Spinal cord (tissue), 10 donors: ENCODE data around the gene TIMP3. TPM values are rescaled to one million over a fixed set of nuclear protein-coding genes. Genes with fewer than 3 reads are reported as not detected.

Experiments used
- DNase-seq, 6 donors: peaks; one replicate each; pipeline versions ENCODE4 v3.0.0 to v3.0.0-alpha.2; 2013 to 2015; ENCODE audit warnings: low spot score in 6 of 6, low read depth in 4 of 6
- H3K27ac ChIP-seq: one replicate; pipeline ENCODE4 v1.5.1; 2013; ENCODE audit warnings: low read depth, low read length, control low read depth
- H3K27me3 ChIP-seq: one replicate; pipeline ENCODE4 v1.6.1; 2013; ENCODE audit warnings: low read length; ENCODE audit not compliant: control insufficient read depth, insufficient read depth
- H3K36me3 ChIP-seq: one replicate; pipeline ENCODE4 v1.6.1; 2013; ENCODE audit warnings: low read length; ENCODE audit not compliant: control insufficient read depth, insufficient read depth
- H3K4me1 ChIP-seq: one replicate; pipeline ENCODE4 v1.6.1; 2013; ENCODE audit warnings: low read length; ENCODE audit not compliant: control insufficient read depth, insufficient read depth
- H3K4me3 ChIP-seq: one replicate; pipeline ENCODE4 v1.5.1; 2013; ENCODE audit warnings: low read depth, low read length, control low read depth
- H3K9me3 ChIP-seq: one replicate; pipeline ENCODE4 v1.6.1; 2013; ENCODE audit warnings: low read length; ENCODE audit not compliant: control insufficient read depth, insufficient read depth
- WGBS: methylation state at CpG from one replicate; pipeline ENCODE4 v1.1.5; 2013; ENCODE audit warnings: missing lambda C conversion rate; ENCODE audit not compliant: insufficient coverage; 5-methylcytosine and 5-hydroxymethylcytosine counted together
- polyA plus RNA-seq, 2 donors: library from polyadenylated mRNA; unstranded; fragments of 120-200 nt; gene quantifications; one replicate each; pipeline ENCODE4 v1.2.1, GENCODE V29; 2013; ENCODE audit not compliant: insufficient read length in 2 of 2
- total RNA-seq, 2 donors: library from RNA; depleted of rRNA in 1 of 2; stranded (reverse); fragments of 120-200 nt in 1 of 2; fragments of >200 nt in 1 of 2; gene quantifications; one replicate each; pipeline versions ENCODE4 v1.2.3 to v1.2.4, GENCODE V29; 2013 to 2014
- donor health status: healthy.

Gene TIMP3
- total and polyA plus RNA-seq, 4 donors, result 182 to 353 (median 229) TPM

- WGBS, result 90% methylated on average over 2 of the region's 7 CpGs
- Histone ChIP-seq H3K4me1 (peaks cover 13% of the 10 kb centered on the region), H3K4me3 (no peak overlapping the region), H3K27me3 (no peaks in the 10 kb centered on the region), H3K36me3 (no peaks in the 10 kb centered on the region), H3K27ac (no peak overlapping the region), H3K9me3 (no peaks in the 10 kb centered on the region)
- DNase-seq, result no peak
Measured at GRCh38 chr22:32880505-32880892, 79.0 kb downstream of the TIMP3 start.

GRCh38 chr22:32880893-32881596, 79.5 kb downstream of the TIMP3 start:
- H3K9me3 ChIP-seq, result no peaks in the 10 kb centered on the region
- WGBS, result 24% methylated on average over 17 of the region's 20 CpGs
- peak in 4 of 6 donors; percentile 24 to 93 (median 57) for DNase-seq
- no peak overlapping the region for H3K27ac ChIP-seq
- H3K4me1 ChIP-seq, result peaks cover 13% of the 10 kb centered on the region
- H3K36me3 ChIP-seq, result no peaks in the 10 kb centered on the region
- H3K27me3 ChIP-seq, result no peaks in the 10 kb centered on the region
- no peak overlapping the region for H3K4me3 ChIP-seq

GRCh38 chr22:32882360-32882755, 80.9 kb downstream of the TIMP3 start:
- H3K4me3 ChIP-seq, result no peak overlapping the region
- H3K36me3 ChIP-seq, result no peaks in the 10 kb centered on the region
- WGBS, result no CpG with 5 or more reads among the region's 4 CpGs
- H3K4me1 ChIP-seq, result peaks cover 13% of the 10 kb centered on the region
- DNase-seq, result no peak
- H3K27me3 ChIP-seq, result no peaks in the 10 kb centered on the region
- no peaks in the 10 kb centered on the region for H3K9me3 ChIP-seq
- H3K27ac ChIP-seq, result no peak overlapping the region

GRCh38 chr22:32882774-32883530, 81.4 kb downstream of the TIMP3 start:
- no peaks in the 10 kb centered on the region for H3K9me3 ChIP-seq
- no peak overlapping the region for H3K27ac ChIP-seq
- WGBS, result 40% methylated on average over 1 of the region's 6 CpGs
- H3K27me3 ChIP-seq, result no peaks in the 10 kb centered on the region
- H3K4me3 ChIP-seq, result no peak overlapping the region
- DNase-seq, result peak in 1 of 6 donors; percentile 49
- H3K36me3 ChIP-seq, result no peaks in the 10 kb centered on the region
- H3K4me1 ChIP-seq, result peaks cover 13% of the 10 kb centered on the region

GRCh38 chr22:32887324-32887980, 85.9 kb downstream of the TIMP3 start:
- H3K4me1 ChIP-seq, result no peaks in the 10 kb centered on the region
- peak in 1 of 6 donors; percentile 62 for DNase-seq
- no peak overlapping the region for H3K27ac ChIP-seq
- WGBS, result 100% methylated on average over 2 of the region's 7 CpGs
- no peaks in the 10 kb centered on the region for H3K9me3 ChIP-seq
- H3K4me3 ChIP-seq, result no peak overlapping the region
- no peaks in the 10 kb centered on the region for H3K36me3 ChIP-seq
- H3K27me3 ChIP-seq, result no peaks in the 10 kb centered on the region

- H3K9me3 ChIP-seq, result no peaks in the 10 kb centered on the region
- H3K4me3 ChIP-seq, result no peak overlapping the region
- H3K4me1 ChIP-seq, result no peaks in the 10 kb centered on the region
- H3K36me3 ChIP-seq, result no peaks in the 10 kb centered on the region
- 71% methylated on average over 1 of the region's 3 CpGs for WGBS
- no peak overlapping the region for H3K27ac ChIP-seq
- H3K27me3 ChIP-seq, result no peaks in the 10 kb centered on the region
- DNase-seq, result no peak
Measured at GRCh38 chr22:32888976-32889375, 87.5 kb downstream of the TIMP3 start.

- no peaks in the 10 kb centered on the region for H3K27me3 ChIP-seq
- H3K4me3 ChIP-seq, result no peak overlapping the region
- H3K36me3 ChIP-seq, result no peaks in the 10 kb centered on the region
- peaks cover 3% of the 10 kb centered on the region for H3K4me1 ChIP-seq
- no peak overlapping the region for H3K27ac ChIP-seq
- 92% methylated on average over 6 of the region's 7 CpGs for WGBS
- no peaks in the 10 kb centered on the region for H3K9me3 ChIP-seq
- DNase-seq, result no peak
Measured at GRCh38 chr22:32896891-32897290, 95.4 kb downstream of the TIMP3 start.

GRCh38 chr22:32897400-32897799, 95.9 kb downstream of the TIMP3 start:
- WGBS, result 75% methylated on average over 3 of the region's 5 CpGs
- no peak overlapping the region for H3K27ac ChIP-seq
- peaks cover 5% of the 10 kb centered on the region for H3K4me1 ChIP-seq
- no peaks in the 10 kb centered on the region for H3K36me3 ChIP-seq
- no peaks in the 10 kb centered on the region for H3K9me3 ChIP-seq
- H3K27me3 ChIP-seq, result no peaks in the 10 kb centered on the region
- DNase-seq, result no peak
- no peak overlapping the region for H3K4me3 ChIP-seq

- no peaks in the 10 kb centered on the region for H3K36me3 ChIP-seq
- H3K9me3 ChIP-seq, result no peaks in the 10 kb centered on the region
- DNase-seq, result peak in 1 of 6 donors; percentile 47
- 94% methylated on average over 3 of the region's 4 CpGs for WGBS
- H3K4me3 ChIP-seq, result no peak overlapping the region
- H3K27ac ChIP-seq, result no peak overlapping the region
- H3K4me1 ChIP-seq, result peaks cover 20% of the 10 kb centered on the region
- no peaks in the 10 kb centered on the region for H3K27me3 ChIP-seq
Measured at GRCh38 chr22:32900886-32901635, 99.6 kb downstream of the TIMP3 start.
